GM23338 (cell line): ENCODE data around the gene ICOS. TPM values are rescaled to one million over a fixed set of nuclear protein-coding genes. Genes with fewer than 3 reads are reported as not detected.

Experiments
- ATAC-seq: fragments of 200-7000 bp; cut with Tn5 transposase; 3 replicates; pipeline ENCODE4 v1.9.1; 2020
- DNase-seq: peaks from one replicate; pipeline ENCODE4 v3.0.0-alpha.2; 2015; ENCODE audit warnings: low spot score
- H2AFZ ChIP-seq: fragments of 200-600 bp; sonication (generic); 2 replicates; pipeline ENCODE4 v1.8.0; 2016; ENCODE audit warnings: antibody characterized with exemption, mild to moderate bottlenecking, moderate library complexity
- H3F3A ChIP-seq: fragments of 200-600 bp; sonication (generic); replicated peaks from 2 replicates; pipeline ENCODE4 v1.8.0; 2017; ENCODE audit warnings: antibody characterized with exemption, mixed run types, low read depth
- H3K27ac ChIP-seq: fragments of 200-600 bp; sonication (generic); 2 replicates; pipeline ENCODE4 v1.6.1; 2016; ENCODE audit warnings: low read depth
- H3K27me3 ChIP-seq: fragments of 200-600 bp; sonication (generic); 2 replicates; pipeline ENCODE4 v1.8.0; 2016; ENCODE audit warnings: mild to moderate bottlenecking, mixed run types, moderate library complexity; ENCODE audit not compliant: insufficient read depth
- H3K36me3 ChIP-seq: fragments of 200-600 bp; sonication (generic); 2 replicates; pipeline ENCODE4 v1.8.0; 2016; ENCODE audit warnings: mild to moderate bottlenecking; ENCODE audit not compliant: insufficient read depth
- H3K4me1 ChIP-seq: fragments of 200-600 bp; sonication (generic); 2 replicates; pipeline ENCODE4 v1.8.0; 2016; ENCODE audit warnings: mild to moderate bottlenecking, moderate library complexity; ENCODE audit not compliant: insufficient read depth
- H3K4me2 ChIP-seq: fragments of 200-600 bp; sonication (generic); 2 replicates; pipeline ENCODE4 v1.7.1; 2017; ENCODE audit warnings: mixed run types
- H3K4me3 ChIP-seq: fragments of 200-600 bp; sonication (generic); 2 replicates; pipeline ENCODE4 v1.6.1; 2016; ENCODE audit warnings: mixed run types
- H3K79me2 ChIP-seq: fragments of 200-600 bp; sonication (generic); replicated peaks from 2 replicates; pipeline ENCODE4 v1.8.0; 2017; ENCODE audit warnings: mild to moderate bottlenecking; ENCODE audit not compliant: insufficient read depth
- H3K9me2 ChIP-seq: fragments of 200-600 bp; sonication (generic); 2 replicates; pipeline ENCODE4 v1.8.0; 2017; ENCODE audit not compliant: insufficient read depth
- H4K20me1 ChIP-seq: fragments of 200-600 bp; sonication (generic); replicated peaks from 2 replicates; pipeline ENCODE4 v1.8.0; 2017; ENCODE audit warnings: mild to moderate bottlenecking; ENCODE audit not compliant: insufficient read depth
- H3K27ac Mint-ChIP-seq: 2 replicates; pipeline ENCODE4 v1.8.0; 2020; ENCODE audit warnings: inconsistent platforms, mild to moderate bottlenecking, moderate library complexity, mixed read lengths
- H3K27me3 Mint-ChIP-seq: 3 replicates; pipeline ENCODE4 v1.8.0; 2022; ENCODE audit warnings: low read depth, mild to moderate bottlenecking, moderate library complexity, mixed read lengths, inconsistent platforms; ENCODE audit not compliant: insufficient read depth, poor library complexity
- H3K36me3 Mint-ChIP-seq: 3 replicates; pipeline ENCODE4 v1.8.0; 2021; ENCODE audit warnings: low read depth, mild to moderate bottlenecking, inconsistent platforms, moderate library complexity, mixed read lengths
- H3K4me1 Mint-ChIP-seq: 3 replicates; pipeline ENCODE4 v1.8.0; 2020; ENCODE audit warnings: mild to moderate bottlenecking, inconsistent platforms, mixed read lengths
- H3K4me3 Mint-ChIP-seq: 3 replicates; pipeline ENCODE4 v1.8.0; 2021; ENCODE audit warnings: moderate library complexity, mild to moderate bottlenecking, inconsistent platforms, mixed read lengths
- H3K9me3 Mint-ChIP-seq: 3 replicates; pipeline ENCODE4 v1.8.0; 2020; ENCODE audit warnings: moderate library complexity, mild to moderate bottlenecking, inconsistent platforms, mixed read lengths
- ETS1 ChIP-seq: IDR thresholded peaks from 2 replicates; pipeline ENCODE4 v1.6.1; 2016; ENCODE audit warnings: antibody characterized with exemption
- EZH2phosphoT487 ChIP-seq: fragments of 200-600 bp; sonication (generic); IDR thresholded peaks from one replicate; pipeline ENCODE4 v1.8.1; 2018; ENCODE audit warnings: antibody characterized with exemption; ENCODE audit not compliant: unreplicated experiment
- NANOG ChIP-seq: IDR thresholded peaks from 2 replicates; pipeline ENCODE4 v1.6.1; 2016; ENCODE audit warnings: antibody characterized with exemption, borderline replicate concordance
- POLR2AphosphoS5 ChIP-seq: IDR thresholded peaks from 2 replicates; pipeline ENCODE4 v1.6.1; 2016; ENCODE audit warnings: antibody characterized with exemption, low read depth
- ZNF331 ChIP-seq: fragments of 250-450 bp; sonication (Bioruptor Pico); IDR thresholded peaks from 2 replicates; pipeline ENCODE4 v1.5.0; 2020; ENCODE audit warnings: low read depth, mild to moderate bottlenecking, moderate library complexity
- ZNF462 ChIP-seq: fragments of 250-450 bp; sonication (Bioruptor Pico); IDR thresholded peaks from 2 replicates; pipeline ENCODE4 v1.5.0; 2020; ENCODE audit warnings: mild to moderate bottlenecking, moderate library complexity
- polyA plus RNA-seq: library from polyadenylated mRNA; unstranded; fragments of >200 nt; fragmentation: Nextera tagmentation; extraction: Ambion mirVana; gene quantifications from 2 replicates; pipeline ENCODE4 v1.2.1, GENCODE V29; 2016
- total RNA-seq: library from RNA; depleted of rRNA; stranded (reverse); fragments of >200 nt; shearing (Covaris generic); gene quantifications from 2 replicates; pipeline ENCODE4 v1.2.3, GENCODE V29; 2014

ICOS gene
- total and polyA plus RNA-seq, 2 experiments from 2014 or later, result not detected

- TF ChIP-seq ZNF462 (no peak), ZNF331 (no peak), POLR2AphosphoS5 (no peak)
These were observed 12.7 kb downstream of the ICOS start (continued) for GRCh38 chr2:203949228-203949627.

DNA sequence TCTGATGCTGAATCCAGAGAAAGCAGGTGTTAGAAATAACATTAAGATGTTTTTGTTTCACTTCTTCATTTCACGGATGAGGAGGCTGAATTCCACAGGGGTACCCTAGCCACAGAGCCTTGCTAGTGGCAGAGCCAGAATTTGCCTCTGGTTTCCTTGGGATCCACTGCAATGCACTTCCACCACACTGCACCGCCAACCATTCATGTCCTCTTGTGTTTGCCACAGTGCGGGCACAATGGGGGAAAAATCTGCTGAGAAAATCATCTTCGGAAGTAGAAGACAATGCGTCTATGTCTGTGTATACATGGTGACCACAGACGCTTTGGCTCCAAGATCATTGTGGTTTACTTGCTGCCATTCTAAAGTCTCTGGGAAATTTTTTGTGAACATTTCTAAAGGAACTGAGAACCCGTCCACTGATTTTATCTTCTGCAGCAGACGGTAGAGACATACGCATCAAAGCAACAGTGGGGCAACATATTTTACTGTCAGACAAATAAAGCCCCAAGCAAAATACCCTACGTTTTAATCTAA is 14.9 kb downstream of the ICOS start:
- no peaks in the 10 kb centered on the region for H3K4me1 ChIP-seq
- Mint-ChIP-seq H3K27ac (no peak overlapping the region), H3K4me3 (no peak overlapping the region), H3K27me3 (no peaks in the 10 kb centered on the region), H3K36me3 (no peaks in the 10 kb centered on the region), H3K9me3 (no peaks in the 10 kb centered on the region), H3K4me1 (no peaks in the 10 kb centered on the region)
- no peaks in the 10 kb centered on the region for H3K27me3 ChIP-seq
- H3K79me2 ChIP-seq, result no peaks in the 10 kb centered on the region
- H3K9me2 ChIP-seq, result no peaks in the 10 kb centered on the region; the same call in 1 of the 2 replicates
- DNase-seq (no peak), ATAC-seq (no peak)
- H3K4me2 ChIP-seq, result no peak overlapping the region
- H2AFZ ChIP-seq, result no peak overlapping the region
- H3K36me3 ChIP-seq, result no peaks in the 10 kb centered on the region
- no peak overlapping the region for H3K4me3 ChIP-seq
- no peaks in the 10 kb centered on the region for H3F3A ChIP-seq
- H3K27ac ChIP-seq, result no peak overlapping the region
- no peaks in the 10 kb centered on the region for H4K20me1 ChIP-seq
- TF ChIP-seq ZNF462, result no peak
- no peak for TF ChIP-seq EZH2phosphoT487
- no peak for TF ChIP-seq ZNF331
- TF ChIP-seq POLR2AphosphoS5, result no peak
- TF ChIP-seq NANOG, result no peak
- TF ChIP-seq ETS1, result no peak
